Measurements from ENCODE around the gene LRRC14B.

Gene LRRC14B

GRCh38 chr5:161803-162110, 29.5 kb upstream of the LRRC14B start:
- POLR2A ChIA-PET: no interaction called here
- no peak overlapping the region for H3K27ac ChIP-seq (ENCODE audit: extremely low read depth, low read depth, low read length)

More at GRCh38 chr5:161803-162110, 29.5 kb upstream of the LRRC14B start:
- TF ChIP-seq ZNF354C (tag by site-specific recombination; IDR thresholded peaks at IDR 0.05; ENCODE audit: borderline replicate concordance, low read depth) (no peak), ZNF174 (tag by site-specific recombination; IDR thresholded peaks at IDR 0.05) (no peak), ZNF837 (tag by site-specific recombination; IDR thresholded peaks at IDR 0.05) (no peak), ZNF776 (tag by site-specific recombination; IDR thresholded peaks at IDR 0.05; ENCODE audit: borderline replicate concordance) (no peak), TSHZ1 (tag by site-specific recombination; IDR thresholded peaks at IDR 0.05; ENCODE audit: borderline replicate concordance) (no peak), ZNF274 (IDR thresholded peaks at IDR 0.05; ENCODE audit: low read length) (no peak), ZNF274 (tag by site-specific recombination; IDR thresholded peaks at IDR 0.05; ENCODE audit: borderline replicate concordance) (no peak), ZNF677 (tag by site-specific recombination; IDR thresholded peaks at IDR 0.05) (no peak), ZSCAN23 (tag by site-specific recombination; IDR thresholded peaks at IDR 0.05) (no peak), ZNF416 (tag by site-specific recombination; IDR thresholded peaks at IDR 0.05) (no peak), ZNF335 (tag by site-specific recombination; conservative IDR thresholded peaks at IDR 0.05) (no peak), ZNF704 (tag by site-specific recombination; IDR thresholded peaks at IDR 0.05) (no peak), ZSCAN18 (tag by site-specific recombination; IDR thresholded peaks at IDR 0.05) (no peak), ZNF513 (tag by site-specific recombination; IDR thresholded peaks at IDR 0.05) (no peak), ZNF518A (tag by site-specific recombination; conservative IDR thresholded peaks at IDR 0.05; ENCODE audit: low read depth) (no peak), INSM2 (tag by site-specific recombination; IDR thresholded peaks at IDR 0.05) (no peak), ZNF133 (tag by site-specific recombination; IDR thresholded peaks at IDR 0.05) (no peak), TRIM28 (IDR thresholded peaks at IDR 0.05; ENCODE audit: borderline replicate concordance, low read length) (no peak), SALL2 (tag by site-specific recombination; IDR thresholded peaks at IDR 0.05; ENCODE audit: borderline replicate concordance) (no peak), ZNF555 (tag by site-specific recombination; conservative IDR thresholded peaks at IDR 0.05) (no peak), ZNF404 (tag by site-specific recombination; IDR thresholded peaks at IDR 0.05) (no peak)
- CTCF ChIA-PET: interaction anchor here (0.6 kb wide), 1 partner anchor 23 kb away, joined by 3 read pairs; no protein-coding TSS in a partner anchor
- Histone ChIP-seq H3K9me3 (ENCODE audit: control insufficient read depth, insufficient read depth, low read depth, low read length) (no peaks in the 10 kb centered on the region), H3K4me1 (ENCODE audit: control insufficient read depth, insufficient read depth, low read length) (no peaks in the 10 kb centered on the region), H3K36me3 (ENCODE audit: control insufficient read depth in 2 of 2, insufficient read depth in 1 of 2, low read length in 2 of 2) (no peaks in the 10 kb centered on the region), H3K4me3 (ENCODE audit: low read depth, low read length) (no peak overlapping the region)
